GM19240 (cell line): ENCODE measurements around the gene UQCR11.
"Not testable (repeated sequence)": the region's sequence is repeated elsewhere in the genome, so short reads cannot be mapped to it uniquely, and the experiment has no call there.

Experiments used
- DNase-seq: peaks from one replicate; pipeline ENCODE4 v3.0.0; 2011; ENCODE audit warnings: low spot score; ENCODE audit not compliant: insufficient read length

Gene UQCR11

DNA sequence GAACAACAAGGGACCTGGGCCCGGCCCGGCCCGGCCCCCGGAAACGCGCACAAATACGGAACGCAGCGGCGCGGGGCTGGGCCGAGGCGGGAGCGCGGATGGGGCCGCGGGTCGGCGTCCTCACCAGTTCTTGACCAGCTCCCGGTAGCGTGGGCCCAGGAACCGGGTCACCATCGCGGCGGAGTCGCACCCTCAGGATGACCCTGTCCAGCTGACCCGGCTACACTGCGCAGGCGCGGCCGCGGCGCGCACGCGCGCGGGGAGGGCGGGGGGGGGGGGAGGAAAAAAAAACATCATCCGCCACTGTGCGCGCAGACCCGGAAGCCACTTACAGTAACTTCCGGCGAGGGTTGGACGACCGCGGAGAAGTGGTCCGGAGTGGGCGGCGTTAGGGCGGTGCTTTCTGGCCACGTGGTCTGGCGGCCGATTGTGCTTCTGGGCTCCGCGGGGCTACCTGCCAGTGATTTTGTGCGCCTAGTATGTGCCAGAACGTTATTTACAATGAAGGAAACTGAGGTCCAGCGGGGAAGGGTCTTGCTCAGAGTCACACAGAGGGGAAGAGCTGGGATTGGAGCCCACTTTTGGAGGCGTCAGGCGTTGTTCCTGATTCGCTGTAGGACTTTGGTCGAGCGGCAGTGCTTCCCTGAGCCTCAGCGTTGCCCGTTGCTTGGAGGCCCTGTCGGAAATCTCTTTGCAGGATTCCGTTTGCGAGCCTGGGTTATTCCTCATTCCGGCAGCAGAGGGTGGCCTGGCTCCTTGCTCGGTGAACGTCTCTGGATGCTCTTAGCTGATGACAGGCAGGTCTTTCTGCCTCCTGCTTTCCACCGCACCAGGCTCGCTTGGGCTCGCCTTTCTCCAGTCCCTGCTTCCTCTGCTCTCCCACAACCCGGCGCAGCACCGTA lies at the start of gene UQCR11:
Gene UQCR11, minus strand, starts transcription at position 227 of the 902 bp plus-strand sequence. Its CDS starts 53 bp downstream, at position 174.
- peak; percentile 97 for DNase-seq

DNA sequence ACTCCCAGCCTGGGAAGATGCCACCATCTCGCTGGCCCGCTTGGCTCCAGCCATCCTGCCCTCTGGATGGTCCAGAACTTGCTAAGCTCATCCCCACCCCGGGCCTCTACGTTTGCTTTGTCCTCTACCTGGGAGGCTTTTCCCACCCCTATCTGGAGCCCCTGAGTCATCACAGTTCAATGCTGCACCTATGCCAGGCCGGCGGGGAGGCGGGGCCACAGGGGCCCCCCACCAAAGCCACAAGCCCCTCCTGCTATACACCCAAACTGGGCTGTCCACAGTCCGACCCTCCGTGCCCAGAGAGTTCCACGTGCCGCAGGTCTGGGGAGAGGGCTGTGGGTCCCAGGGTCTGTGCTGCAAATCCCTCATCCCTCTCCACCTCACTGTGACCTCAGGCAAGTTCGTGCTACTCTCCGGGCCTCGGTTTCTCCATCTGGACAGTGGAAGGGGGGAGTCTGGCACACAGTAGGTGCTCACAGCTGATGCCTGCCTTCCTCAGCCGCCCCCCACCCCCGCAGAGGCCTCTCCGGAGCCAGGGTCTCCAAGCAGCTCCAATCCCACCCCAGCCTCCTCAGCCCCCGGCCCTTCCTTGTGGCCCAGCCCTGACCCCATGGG lies 49.0 kb upstream of the UQCR11 start:
- no peak for DNase-seq

DNA sequence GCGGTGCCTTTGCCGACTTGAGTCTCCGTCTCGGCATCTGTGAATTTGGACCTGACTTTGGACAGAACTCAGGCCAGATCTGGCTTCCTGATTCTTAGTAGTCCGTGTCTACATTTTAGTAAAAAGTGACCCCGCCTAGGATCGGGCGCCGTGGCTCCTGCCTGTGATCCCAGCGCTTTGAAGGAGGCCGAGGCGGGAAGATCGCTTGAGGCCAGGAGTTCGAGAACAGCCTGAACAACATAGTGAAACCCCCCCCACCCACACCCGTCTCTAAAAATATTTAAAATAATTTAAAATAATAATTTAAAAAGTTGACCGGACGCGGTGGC lies 48.0 kb upstream of the UQCR11 start:
- no peak for DNase-seq

DNA sequence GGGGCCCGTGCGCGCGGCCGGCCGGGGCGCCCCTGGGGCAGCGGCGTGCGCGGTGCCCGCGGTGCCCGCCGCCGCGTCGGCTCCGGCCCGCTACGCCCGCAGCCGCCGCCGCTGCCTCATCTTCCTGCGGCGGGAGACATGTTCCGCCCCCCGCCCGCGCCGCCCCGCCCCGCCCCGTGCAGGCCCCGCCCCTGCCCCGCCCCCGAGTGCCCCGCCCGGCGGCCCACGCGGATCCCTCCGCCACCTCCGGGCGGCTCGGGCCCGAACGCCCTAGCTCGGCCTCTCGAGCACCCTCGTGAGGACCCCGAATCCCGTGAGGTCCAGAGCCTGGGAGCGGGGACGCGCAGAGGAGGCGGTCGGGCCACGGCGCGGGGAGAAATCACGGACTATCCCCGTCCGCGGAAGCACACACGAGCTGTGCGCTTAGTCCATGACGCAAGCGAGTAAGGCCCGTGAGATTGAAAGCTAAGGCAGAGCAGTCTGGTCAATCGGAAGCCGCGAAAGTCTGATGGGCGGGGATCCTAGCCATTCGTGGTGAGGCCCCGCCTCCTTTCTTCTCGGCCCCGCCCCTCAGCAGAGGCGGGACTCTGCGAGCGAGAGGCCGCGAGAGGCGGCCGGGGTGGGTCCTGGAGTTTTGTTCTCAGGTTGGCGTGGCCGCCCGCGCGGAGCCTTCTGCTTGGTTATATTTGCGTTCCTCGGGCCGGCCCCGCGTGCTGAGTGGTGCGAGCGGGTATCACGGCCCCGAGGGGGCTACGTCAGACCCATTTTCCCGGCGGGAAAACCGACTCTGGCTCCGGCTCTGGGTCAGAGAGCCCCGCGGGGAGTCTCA lies 47.4 kb upstream of the UQCR11 start, which contains the start of gene TCF3:
Gene TCF3, minus strand, starts transcription at position 145 of the 829 bp plus-strand sequence. CDS start 2,367 bp downstream, outside the sequence.
- peak; percentile 99 for DNase-seq

DNA sequence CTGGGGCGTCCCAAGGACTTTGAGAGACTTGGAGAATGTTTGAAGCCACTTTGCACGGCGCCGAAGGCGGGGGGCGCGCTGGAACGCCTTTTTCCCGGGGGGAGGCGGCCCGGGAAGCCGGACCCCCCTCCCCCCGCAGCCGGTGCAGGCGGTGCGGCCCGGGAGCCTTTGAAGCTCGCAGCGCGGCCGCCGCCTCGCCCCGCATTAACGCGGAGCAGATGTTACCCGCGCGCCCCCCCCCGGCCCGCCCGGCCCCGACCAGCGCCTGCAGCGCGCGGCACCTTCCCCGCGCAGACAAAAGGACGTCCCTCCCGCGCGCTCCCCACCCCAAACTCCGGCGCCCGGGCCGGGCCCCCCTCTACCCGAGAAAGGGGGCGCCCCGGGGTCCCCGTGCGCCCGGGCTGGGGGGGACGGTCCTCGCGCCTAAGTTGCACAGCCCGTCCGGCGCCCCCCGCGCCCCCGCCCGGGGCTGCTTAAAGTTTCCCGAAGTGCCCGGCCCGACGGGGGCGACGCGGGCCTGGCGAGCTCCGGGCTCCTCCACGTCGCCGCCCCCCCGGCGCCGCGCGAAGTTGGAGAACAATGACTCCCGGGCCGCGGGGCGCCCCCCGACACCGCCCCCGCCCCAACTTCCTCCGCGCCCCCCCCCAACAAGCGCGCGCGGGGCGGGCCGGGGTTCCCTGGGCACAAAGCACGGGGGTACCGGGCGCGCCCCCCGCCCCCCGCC lies 46.5 kb upstream of the UQCR11 start:
- peak; percentile 32 for DNase-seq

DNA sequence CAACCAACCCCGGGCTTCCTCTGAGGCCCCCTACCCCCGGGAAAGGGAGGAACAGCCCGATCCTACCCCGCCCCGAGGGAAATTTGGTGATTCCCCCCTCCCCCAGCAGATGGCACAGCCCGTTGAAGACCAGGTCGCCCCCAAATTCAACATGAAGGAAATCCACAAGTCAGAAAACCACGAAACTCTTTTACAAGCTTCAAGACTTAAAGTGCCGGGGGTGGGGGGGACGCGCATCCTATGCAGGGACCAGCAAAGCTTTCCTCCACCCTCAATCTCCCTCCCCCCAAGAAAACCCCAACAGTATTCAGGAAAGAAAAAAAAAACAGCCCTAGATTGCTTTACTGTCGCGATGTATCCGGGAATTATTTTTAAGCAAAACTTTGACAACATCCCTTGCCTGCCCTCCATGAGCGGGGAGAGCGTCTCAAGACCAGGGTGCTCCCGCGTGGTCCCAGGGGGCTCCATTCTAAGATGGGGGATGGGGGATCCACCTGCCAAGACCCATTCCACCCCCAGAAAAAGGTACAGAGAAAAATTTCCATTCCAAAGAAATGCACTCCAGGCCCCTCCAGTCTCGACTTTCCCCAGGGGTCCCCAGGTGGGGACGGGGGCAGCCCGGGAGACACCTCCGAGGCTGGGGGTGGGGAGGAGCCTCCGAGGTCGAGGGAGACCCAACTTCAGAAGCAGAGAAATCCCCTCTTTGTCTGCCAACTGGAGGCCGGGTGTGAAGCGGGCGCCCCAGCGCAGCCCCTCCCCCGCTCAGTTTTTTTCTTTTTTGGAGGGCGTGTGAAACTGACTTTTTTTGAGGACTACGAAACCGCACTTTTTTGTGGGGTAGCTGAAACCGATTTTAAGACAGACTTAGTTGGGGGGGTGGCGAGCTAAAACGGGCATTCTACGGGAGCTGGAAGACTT lies 45.6 kb upstream of the UQCR11 start:
- DNase-seq, result peak; percentile 66

DNA sequence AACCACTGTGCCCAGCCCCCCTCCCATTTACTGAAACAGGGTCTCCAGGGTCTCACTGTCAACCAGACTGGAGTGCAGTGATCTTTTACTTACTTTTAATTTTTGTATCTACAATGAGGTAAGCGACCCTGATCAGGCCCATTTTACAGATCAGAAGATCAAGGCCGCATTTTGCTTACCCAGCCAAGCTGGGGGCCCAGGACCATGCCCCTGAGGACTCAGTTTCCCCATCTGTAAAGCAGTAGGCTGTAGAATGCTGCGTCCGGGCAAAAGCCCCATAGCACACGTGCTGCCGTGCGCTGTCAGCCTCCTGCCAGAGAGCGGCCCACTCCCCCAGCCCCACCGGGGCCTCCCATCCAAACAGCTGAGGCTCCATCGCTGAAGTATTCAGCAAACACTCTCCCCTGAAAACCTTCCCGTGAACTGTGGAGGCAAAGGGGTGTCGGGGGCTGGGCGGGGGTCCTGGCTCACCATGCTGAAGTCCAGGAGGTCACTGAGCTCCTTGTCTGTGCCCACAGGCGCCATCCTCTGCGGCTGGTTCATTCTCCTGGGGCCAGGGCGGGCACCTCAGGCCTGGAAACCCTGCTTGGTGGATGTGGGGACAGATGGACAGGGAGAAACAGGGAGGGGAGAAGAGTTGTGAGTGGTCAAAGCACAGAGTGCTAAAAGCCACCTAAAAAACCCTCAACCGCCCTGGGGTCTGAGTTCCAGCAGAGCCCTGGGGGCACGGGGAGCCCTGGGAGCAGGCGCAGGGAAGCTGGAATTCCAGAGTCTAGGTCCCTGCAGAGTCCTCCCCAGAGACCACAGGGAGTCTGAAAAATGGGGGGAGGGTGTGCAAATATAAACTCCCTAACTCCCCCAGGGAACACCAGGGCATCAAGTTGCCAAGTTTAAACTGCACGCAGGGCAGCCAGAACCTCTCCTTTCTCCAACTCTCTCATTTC lies 44.7 kb upstream of the UQCR11 start:
- no peak for DNase-seq

DNA sequence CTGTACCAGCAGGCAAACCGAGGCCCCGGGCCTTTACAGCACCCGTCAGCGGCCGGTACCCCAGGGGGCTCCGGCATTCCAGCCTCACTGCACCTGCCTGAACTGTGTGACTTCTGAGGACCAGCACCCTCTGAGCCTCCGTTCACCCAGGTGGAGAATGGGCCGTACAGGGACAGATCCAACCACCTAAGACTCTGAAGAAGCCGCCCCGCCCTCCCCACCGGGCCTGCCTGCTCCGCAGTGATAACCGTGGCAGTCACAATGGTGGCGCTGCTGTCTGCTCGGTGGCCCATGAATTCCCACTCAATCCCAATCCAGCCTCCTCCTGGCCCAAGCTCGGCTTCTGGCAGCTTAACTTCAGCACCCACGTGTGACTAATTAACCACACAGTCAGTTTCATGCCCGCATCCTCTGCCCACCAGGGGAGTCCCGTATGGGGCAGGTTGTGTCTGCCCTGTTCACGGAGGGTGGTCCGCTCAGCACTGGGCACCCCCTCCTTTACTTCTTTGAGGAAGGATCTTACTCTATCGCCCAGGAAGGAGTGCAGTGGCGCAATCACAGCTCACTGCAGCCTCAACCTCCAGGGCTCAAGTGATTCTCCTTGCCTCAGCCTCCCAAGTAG lies 43.8 kb upstream of the UQCR11 start:
- peak; percentile 47 for DNase-seq

DNA sequence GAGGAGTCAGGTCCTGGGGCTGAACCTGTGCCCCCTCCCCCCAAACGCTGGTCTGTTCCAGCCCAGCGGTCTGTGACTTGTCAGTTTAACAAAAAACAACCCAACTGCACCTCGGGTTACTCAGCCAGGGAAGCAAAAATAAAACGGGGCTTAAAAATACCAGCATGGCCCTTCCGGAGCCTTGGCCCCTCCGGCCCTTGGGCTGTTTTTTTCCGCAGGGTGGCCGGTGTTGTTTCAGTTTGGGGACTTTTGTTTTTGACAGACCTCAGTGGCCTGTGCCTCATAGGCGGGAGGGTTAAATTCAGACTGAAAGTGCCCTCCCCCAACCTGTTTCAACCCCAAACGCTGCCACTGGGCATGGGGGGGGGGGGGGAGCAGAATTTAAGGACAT lies 43.2 kb upstream of the UQCR11 start:
- DNase-seq, result peak; percentile 91

DNA sequence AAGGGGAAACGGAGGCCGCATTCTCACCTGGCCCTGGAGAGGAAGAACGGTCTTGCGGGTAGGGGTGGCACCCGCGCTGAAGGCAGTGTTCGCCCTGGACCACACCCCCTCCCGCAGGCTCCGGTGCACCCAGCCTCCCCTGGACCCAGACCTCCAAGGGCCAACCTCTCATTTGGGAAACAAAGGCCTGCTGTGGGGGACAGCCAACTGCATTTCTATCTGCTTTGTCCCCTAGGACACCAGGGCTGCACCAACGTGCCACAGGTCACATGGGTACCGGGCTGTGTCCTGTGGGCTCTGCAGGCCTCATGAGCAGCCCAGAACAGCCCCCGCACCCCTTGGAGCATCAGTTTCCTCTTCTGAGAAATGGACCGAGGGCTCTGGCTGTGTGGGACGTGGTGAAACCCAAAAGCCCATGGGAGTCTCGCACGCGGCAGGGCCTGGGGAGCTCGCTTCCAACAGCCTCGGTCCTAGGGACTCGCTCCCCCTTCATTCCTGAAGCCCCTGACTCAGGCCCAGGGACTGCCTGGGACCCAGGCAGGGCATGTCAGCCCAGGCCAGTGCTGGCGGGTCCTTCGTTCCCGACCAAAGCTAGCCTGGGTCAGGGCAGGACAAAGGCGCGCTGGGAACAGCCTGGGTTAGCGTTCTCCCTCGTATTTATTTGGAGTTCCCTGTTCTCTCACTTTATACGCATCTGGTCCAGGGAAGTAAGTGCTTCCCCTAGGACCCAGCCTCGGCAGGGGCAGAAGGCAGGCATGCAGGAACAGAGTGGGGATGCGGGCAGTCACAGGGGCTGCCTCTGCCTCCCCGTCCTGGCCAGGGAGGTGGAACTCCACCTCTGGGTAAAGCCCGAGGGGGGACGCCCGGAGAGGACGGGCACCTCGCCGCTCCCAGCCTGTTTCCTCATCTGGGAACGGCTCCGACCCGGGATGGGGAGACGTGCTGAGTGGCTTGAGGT lies 42.5 kb upstream of the UQCR11 start:
- no peak for DNase-seq

DNA sequence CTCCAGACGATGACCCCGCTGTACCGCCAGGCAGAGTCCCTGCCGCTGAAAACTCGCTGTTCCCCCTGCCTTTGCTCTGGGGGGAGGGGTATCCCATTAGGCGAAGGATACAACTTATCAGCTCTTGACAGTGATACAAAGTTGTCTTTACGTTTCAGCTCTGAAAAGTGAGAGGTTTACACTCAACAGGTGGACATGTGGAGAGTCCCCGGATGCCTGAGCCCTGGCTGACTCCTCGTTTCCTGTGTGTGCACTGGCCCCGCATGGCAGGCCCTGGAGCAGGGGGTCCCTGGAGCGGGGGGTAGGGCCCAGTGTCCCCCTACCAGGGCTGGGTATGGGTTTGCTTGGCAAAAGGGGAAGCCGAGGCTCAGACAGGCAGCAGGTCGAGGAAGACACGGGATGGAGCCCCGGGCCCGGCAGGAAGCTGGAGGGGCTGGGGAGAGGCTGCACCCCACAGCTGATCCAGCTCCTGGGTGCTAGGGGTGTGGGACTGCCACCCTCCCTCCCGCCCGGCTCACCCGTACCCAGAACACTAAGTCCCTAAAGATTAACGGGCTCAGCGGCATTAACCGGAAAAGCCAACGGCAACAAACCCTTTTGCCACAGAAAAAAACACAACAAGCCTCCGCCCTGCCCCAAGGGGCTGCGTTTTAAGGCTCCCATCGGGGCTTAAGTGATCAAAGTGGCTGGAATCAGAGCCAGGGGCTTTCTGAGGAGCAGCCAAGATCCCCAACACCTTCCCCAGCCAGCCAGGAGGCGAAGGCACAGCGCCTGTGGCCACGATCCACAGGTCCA lies 41.6 kb upstream of the UQCR11 start:
- DNase-seq, result no peak

DNA sequence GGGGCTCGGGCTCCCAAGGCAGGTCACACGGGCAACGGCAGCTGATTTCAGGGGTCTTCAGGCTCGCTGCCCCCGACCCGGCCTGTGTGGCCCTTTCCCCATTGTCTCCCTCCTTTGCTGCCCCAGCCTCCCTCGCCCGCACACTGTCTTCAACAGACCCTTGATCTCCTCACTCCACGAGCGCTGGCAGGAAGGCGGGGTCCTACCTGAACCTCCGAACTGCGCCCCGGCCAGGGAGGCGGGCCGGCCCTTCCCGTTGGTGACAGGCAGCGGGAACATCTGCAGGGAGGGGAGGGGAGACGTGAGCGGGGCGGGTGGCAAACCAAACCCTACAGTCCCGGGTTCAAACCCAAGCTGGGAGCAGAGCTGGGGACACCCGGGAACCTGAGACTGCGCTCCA lies 40.9 kb upstream of the UQCR11 start:
- no peak for DNase-seq

DNA sequence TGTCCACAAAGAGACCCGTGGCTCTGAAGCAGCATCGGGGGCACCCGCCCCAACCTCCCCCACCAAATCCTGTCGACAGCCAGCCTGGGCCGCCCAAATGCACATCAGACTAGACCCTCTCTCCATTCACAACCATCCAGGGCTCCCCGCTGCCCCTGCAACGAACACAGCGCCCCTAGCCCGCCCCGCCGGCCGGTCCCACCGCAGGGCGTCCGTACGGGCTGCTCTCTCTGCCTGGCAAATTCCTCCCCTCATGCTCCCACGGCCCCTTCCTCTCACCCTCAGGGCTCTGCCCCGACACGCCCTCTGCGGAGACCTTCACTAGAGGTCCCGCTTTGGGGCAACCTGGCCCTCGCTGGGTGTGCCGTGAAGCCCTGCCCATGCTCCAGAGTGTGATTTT lies 40.0 kb upstream of the UQCR11 start:
- no peak for DNase-seq

DNA sequence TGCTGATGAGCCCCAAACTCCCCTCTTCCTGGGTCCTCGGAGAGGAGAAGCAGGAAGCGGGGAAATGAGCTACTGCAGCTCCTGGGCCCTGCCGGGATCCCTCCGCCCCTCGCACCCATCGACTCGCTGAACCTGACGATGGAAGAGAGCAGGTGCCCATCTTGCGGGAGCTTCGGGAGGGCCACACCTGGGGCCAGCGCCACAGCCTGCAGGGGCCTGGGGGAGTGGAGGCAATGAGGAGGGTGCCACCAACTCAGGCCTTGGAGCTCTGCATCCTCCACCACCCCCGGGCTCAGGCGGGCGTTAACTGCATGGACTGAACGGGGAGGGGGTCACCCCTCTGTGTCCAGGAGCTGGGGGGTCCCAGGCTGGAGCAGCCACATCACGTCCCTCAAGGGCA lies 38.8 kb upstream of the UQCR11 start:
- DNase-seq, result no peak

DNA sequence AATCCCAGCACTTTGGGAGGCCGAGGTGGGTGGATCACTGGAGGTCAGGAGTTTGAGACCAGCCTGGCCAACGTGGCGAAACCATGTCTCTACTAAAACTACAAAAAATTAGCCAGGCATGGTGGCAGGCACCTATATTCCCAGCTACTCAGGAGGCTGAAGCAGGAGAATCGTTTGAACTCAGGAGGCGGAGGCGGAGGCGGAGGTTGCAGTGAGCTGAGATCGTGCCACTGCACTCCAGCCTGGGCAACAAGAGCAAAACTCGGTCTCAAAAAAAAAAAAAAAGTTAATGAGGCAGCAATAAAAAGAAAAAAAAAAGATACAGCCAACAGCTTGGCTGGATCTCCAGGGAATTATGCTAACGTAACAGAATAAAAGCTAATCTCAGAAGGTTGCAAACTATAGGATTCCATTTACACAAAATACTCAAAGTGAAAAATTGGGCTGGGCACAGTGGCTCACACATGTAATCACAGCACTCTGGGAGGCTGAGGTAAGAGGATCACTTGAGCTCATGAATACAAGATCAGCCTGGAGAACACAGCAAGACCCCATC lies 35.7 kb upstream of the UQCR11 start:
- DNase-seq, result not testable (repeated sequence)
